Peyer's patch (tissue), 4 donors: ENCODE results near the gene NHSL2. TPM values are rescaled to one million over a fixed set of nuclear protein-coding genes. Genes with fewer than 3 reads are reported as not detected.

Experiments
- DNase-seq, 3 donors: peaks; one replicate each; pipeline ENCODE4 v3.0.0-alpha.2; 2017 to 2019
- H3K27ac ChIP-seq, 4 donors: fragments of 200-600 bp; sonication (generic); one replicate each; pipeline ENCODE4 v1.5.1; 2016 to 2019
- H3K27me3 ChIP-seq, 2 donors: fragments of 200-600 bp; sonication (generic); one replicate each; pipeline ENCODE4 v1.5.1; 2019
- H3K36me3 ChIP-seq, 3 donors: fragments of 200-600 bp; sonication (generic); one replicate each; pipeline ENCODE4 v1.5.1; 2016 to 2019
- H3K4me1 ChIP-seq, 4 donors: fragments of 200-600 bp; sonication (generic); one replicate each; pipeline ENCODE4 v1.5.1; 2016 to 2019
- H3K4me3 ChIP-seq, 4 donors: fragments of 200-600 bp; sonication (generic); 1 replicate in 3 of 4; 2 replicates in 1 of 4; pipeline ENCODE4 v1.5.1; 2016 to 2019; ENCODE audit warnings: mild to moderate bottlenecking in 1 of 4
- H3K9me3 ChIP-seq, 4 donors: fragments of 200-600 bp; sonication (generic); one replicate each; pipeline ENCODE4 v1.5.1; 2016 to 2019; ENCODE audit warnings: mild to moderate bottlenecking in 1 of 4
- POLR2A ChIP-seq, 2 donors: fragments of 450-650 bp; IDR thresholded peaks; one replicate each; pipeline ENCODE4 v1.5.1; 2017; ENCODE audit warnings: antibody characterized with exemption in 2 of 2, mild to moderate bottlenecking in 2 of 2, moderate library complexity in 2 of 2
- total RNA-seq, 4 donors: library from RNA; depleted of rRNA; stranded (reverse); fragments of >200 nt; gene quantifications; one replicate each; pipeline ENCODE4 v1.1.0, GENCODE V29; 2016
- TF ChIP-seq, protein P1 (sequence below), 6 experiments: fragments of 450-650 bp in 4 of 6; fragments of 200-600 bp in 2 of 6; sonication (generic) in 1 of 6; IDR thresholded peaks; one replicate each; pipeline ENCODE4 v1.5.1; 2017 to 2019; ENCODE audit warnings: antibody characterized with exemption in 6 of 6, mild to moderate bottlenecking in 3 of 6, moderate library complexity in 1 of 6

Gene NHSL2
- total RNA-seq, 4 donors from 2014 or later, result 0.53 to 2.9 (median 2.2) TPM

DNA sequence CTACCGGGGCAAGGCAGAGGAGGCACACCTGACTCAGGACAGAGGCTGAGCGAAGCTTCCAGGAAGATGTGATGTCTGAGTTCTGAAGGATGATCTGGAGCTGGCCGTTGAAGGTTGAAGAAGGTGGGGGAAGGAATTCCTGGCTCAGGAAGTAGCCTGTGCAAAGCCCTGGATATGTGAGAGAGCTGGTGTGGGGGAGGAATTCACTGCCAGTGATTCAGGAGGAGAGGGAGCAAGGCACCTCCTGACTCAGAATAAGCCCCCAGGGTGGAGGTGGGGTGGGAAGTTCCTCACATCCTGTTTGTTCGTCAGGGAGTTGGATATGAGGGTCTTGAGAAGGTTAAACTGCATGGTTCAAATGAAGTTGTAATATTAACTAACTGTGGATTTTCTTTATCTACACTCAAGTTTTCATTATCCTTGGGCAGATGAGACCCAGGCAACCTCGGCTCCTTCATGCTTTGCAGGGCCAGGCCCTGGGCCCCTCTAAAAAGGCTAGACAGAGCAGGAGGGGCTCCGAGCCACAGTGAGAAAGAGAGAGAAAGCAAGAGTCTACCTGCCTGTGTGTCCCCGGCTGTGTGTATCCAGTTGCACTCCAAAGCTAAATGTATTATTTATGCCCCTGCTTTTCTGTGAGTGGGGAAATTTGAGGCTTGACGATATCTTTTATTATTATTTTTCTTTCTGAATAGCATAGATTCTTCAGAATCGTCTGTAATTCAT, 7.1 kb downstream of the NHSL2 start:
- Histone ChIP-seq H3K27ac (no peak overlapping the region), H3K4me3 (no peak overlapping the region), H3K36me3 (no peaks in the 10 kb centered on the region), H3K9me3 (no peaks in the 10 kb centered on the region), H3K4me1 (no peaks in the 10 kb centered on the region), H3K27me3 (no peaks in the 10 kb centered on the region)
- no peak for DNase-seq
- TF ChIP-seq, protein P1, sequence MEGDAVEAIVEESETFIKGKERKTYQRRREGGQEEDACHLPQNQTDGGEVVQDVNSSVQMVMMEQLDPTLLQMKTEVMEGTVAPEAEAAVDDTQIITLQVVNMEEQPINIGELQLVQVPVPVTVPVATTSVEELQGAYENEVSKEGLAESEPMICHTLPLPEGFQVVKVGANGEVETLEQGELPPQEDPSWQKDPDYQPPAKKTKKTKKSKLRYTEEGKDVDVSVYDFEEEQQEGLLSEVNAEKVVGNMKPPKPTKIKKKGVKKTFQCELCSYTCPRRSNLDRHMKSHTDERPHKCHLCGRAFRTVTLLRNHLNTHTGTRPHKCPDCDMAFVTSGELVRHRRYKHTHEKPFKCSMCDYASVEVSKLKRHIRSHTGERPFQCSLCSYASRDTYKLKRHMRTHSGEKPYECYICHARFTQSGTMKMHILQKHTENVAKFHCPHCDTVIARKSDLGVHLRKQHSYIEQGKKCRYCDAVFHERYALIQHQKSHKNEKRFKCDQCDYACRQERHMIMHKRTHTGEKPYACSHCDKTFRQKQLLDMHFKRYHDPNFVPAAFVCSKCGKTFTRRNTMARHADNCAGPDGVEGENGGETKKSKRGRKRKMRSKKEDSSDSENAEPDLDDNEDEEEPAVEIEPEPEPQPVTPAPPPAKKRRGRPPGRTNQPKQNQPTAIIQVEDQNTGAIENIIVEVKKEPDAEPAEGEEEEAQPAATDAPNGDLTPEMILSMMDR (IDR thresholded peaks at IDR 0.05), result no peak
- TF ChIP-seq POLR2A (IDR thresholded peaks at IDR 0.05), result no peak

DNA sequence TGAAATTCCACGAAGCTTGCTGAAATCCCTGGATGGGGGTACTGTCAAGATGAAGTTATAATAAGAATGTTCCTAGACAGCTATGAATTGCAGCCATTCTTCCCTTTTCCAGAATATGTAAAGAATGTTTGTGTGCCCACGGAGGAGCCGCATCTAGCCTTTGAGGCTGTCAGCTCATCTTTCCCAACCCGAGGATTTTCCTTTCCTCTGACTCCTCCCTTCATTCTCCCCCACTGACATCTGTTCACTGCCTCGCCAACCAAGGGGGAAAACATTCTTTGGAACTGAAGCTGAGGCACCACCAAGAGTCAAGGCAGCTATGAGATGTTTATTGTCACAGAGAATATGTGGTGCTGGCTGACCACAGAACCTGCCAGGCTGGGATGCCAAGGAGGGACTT, 8.8 kb downstream of the NHSL2 start:
- Histone ChIP-seq H3K4me3 (no peak overlapping the region), H3K9me3 (no peaks in the 10 kb centered on the region), H3K27ac (no peak overlapping the region), H3K36me3 (no peaks in the 10 kb centered on the region), H3K4me1 (no peaks in the 10 kb centered on the region), H3K27me3 (no peaks in the 10 kb centered on the region)
- TF ChIP-seq, protein P1 (IDR thresholded peaks at IDR 0.05), result no peak
- no peak for TF ChIP-seq POLR2A (IDR thresholded peaks at IDR 0.05)
- no peak for DNase-seq

DNA sequence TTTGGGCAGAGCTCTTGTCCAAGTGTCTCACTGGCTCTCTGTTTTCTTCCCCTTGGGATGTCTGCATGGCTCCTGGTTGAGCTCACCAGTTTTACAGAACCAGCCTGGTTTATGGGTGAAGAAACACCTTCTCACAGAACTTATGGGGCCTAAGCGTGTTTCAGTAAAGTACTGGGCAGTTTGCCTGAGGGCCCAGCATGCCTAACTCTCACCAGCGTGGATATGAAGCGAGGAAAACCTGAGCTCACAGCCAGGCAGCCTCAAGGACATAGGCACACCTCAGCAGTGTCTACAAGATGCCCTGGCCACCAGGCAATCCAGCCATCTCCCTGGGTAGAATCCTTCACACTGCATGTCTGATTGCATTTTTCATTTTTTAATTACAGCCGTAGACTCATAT, 9.2 kb downstream of the NHSL2 start:
- Histone ChIP-seq H3K36me3 (no peaks in the 10 kb centered on the region), H3K9me3 (no peaks in the 10 kb centered on the region), H3K4me3 (no peak overlapping the region), H3K4me1 (no peaks in the 10 kb centered on the region), H3K27me3 (no peaks in the 10 kb centered on the region), H3K27ac (no peak overlapping the region)
- no peak for DNase-seq
- TF ChIP-seq POLR2A (IDR thresholded peaks at IDR 0.05), result no peak
- TF ChIP-seq, protein P1 (IDR thresholded peaks at IDR 0.05), result no peak

DNA sequence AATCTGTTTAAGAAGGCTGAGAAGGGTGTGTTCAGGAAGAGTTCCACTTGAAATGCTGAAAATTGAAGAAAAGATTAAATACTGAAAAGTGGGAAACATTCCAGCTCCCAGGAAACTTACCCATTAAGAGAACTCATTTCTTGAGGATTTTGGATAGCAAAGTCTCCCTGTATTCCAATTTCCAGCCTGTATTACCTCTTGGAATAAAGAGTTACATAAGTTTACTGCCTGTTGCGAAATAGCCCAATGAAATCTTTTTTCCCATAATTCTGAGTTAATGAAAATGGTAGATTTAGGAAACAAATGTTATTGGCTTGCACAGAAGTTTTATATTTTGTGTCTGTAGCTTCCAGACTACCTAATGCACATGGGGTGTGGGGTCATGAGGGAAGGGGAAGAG, 12.0 kb downstream of the NHSL2 start:
- no peak for DNase-seq
- Histone ChIP-seq H3K4me1 (no peaks in the 10 kb centered on the region), H3K27me3 (no peaks in the 10 kb centered on the region), H3K9me3 (no peaks in the 10 kb centered on the region), H3K27ac (no peak overlapping the region), H3K36me3 (no peaks in the 10 kb centered on the region), H3K4me3 (no peak overlapping the region)
- no peak for TF ChIP-seq POLR2A (IDR thresholded peaks at IDR 0.05)
- TF ChIP-seq, protein P1 (IDR thresholded peaks at IDR 0.05), result no peak

DNA sequence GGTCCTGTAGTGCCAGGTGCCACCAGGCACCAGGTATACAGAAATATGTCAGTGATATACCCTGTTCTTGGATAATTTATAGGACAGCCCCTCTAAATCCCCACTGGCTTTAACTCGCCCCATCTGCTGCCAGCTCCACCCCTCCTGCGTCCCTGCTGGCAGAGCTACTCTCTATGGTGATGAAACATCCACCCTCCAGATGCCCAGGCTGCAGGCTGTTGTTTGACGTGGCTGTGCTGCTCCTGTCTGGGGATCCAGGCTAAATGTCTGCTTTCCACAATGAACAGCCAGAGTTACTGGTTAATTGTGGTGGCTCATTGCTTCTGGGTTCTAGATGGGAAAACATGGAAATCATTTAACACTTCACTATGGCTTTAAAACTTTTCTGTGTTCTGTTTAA, 12.9 kb downstream of the NHSL2 start:
- DNase-seq, result no peak
- TF ChIP-seq, protein P1 (IDR thresholded peaks at IDR 0.05), result no peak
- TF ChIP-seq POLR2A (IDR thresholded peaks at IDR 0.05), result no peak
- Histone ChIP-seq H3K27me3 (no peaks in the 10 kb centered on the region), H3K36me3 (no peaks in the 10 kb centered on the region), H3K4me1 (no peaks in the 10 kb centered on the region), H3K9me3 (no peaks in the 10 kb centered on the region), H3K27ac (no peak overlapping the region), H3K4me3 (no peak overlapping the region)
